Kidney capillary endothelial cell (primary cell): ENCODE data around the gene ELOVL1.
A peak's percentile ranks its signal among the peaks of the same experiment; 100 is the strongest.
"Not testable (repeated sequence)": the region's sequence is repeated elsewhere in the genome, so short reads cannot be mapped to it uniquely, and the experiment has no call there.

Experiments
- DNase-seq: peaks from one replicate; pipeline ENCODE4 v3.0.0-alpha.2; 2018; ENCODE audit warnings: low spot score

Gene ELOVL1

GRCh38 chr1:43381612-43382011 lies 13.8 kb upstream of the ELOVL1 start:
- no peak for DNase-seq

- DNase-seq = no peak
Observed at GRCh38 chr1:43379476-43379875, 11.7 kb upstream of the ELOVL1 start.

- no peak for DNase-seq
Observed at GRCh38 chr1:43377831-43378230, 10.0 kb upstream of the ELOVL1 start.

GRCh38 chr1:43376723-43377235 lies 9.0 kb upstream of the ELOVL1 start:
- DNase-seq = no peak

GRCh38 chr1:43373066-43373940 lies 5.5 kb upstream of the ELOVL1 start:
- DNase-seq = peak; percentile 93

- DNase-seq = no peak
Observed at GRCh38 chr1:43372172-43372571, 4.4 kb upstream of the ELOVL1 start.

- DNase-seq = no peak
Observed at GRCh38 chr1:43370564-43370963, 2.8 kb upstream of the ELOVL1 start.

GRCh38 chr1:43369779-43370178 lies 2.0 kb upstream of the ELOVL1 start:
- not testable (repeated sequence) for DNase-seq

- DNase-seq = no peak
Observed at GRCh38 chr1:43368646-43369020, 822 bp upstream of the ELOVL1 start.

- no peak for DNase-seq
Observed at GRCh38 chr1:43367026-43367903, 546 bp downstream of the ELOVL1 start.

- DNase-seq = no peak
Observed at GRCh38 chr1:43366601-43367025, 1.2 kb downstream of the ELOVL1 start.

- DNase-seq = no peak
Observed at GRCh38 chr1:43366179-43366578, 1.6 kb downstream of the ELOVL1 start.

- DNase-seq = no peak
Observed at GRCh38 chr1:43365678-43366077, 2.1 kb downstream of the ELOVL1 start.

- DNase-seq = no peak
Observed at GRCh38 chr1:43363935-43364525, 3.8 kb downstream of the ELOVL1 start.

- no peak for DNase-seq
Observed at GRCh38 chr1:43363283-43363934, 4.4 kb downstream of the ELOVL1 start.

- DNase-seq = no peak
Observed at GRCh38 chr1:43360616-43361015, 7.2 kb downstream of the ELOVL1 start.

GRCh38 chr1:43359696-43360095 lies 8.1 kb downstream of the ELOVL1 start:
- DNase-seq = no peak

- DNase-seq = peak; percentile 98
Observed at GRCh38 chr1:43358746-43359693, 8.8 kb downstream of the ELOVL1 start, which contains the start of gene CDC20. Gene CDC20, plus strand, starts transcription at chr1:43358981. Its CDS starts 235 bp downstream, at chr1:43359216.

- DNase-seq = peak; percentile 52
Observed at GRCh38 chr1:43358121-43358745, 9.6 kb downstream of the ELOVL1 start.

GRCh38 chr1:43357251-43357650 lies 10.6 kb downstream of the ELOVL1 start:
- DNase-seq = no peak
